Measurements from ENCODE around the gene F13B.
"Not testable (repeated sequence)": the region's sequence is repeated elsewhere in the genome, so short reads cannot be mapped to it uniquely, and the experiment has no call there.

F13B gene

GRCh38 chr1:197017558-197018146, 49.4 kb downstream of the F13B start:
- Histone ChIP-seq H3K27ac (ENCODE audit: low read depth, low read length) (no peak overlapping the region), H3K4me3 (ENCODE audit: low read depth in 1 of 2, low read length in 2 of 2) (no peak overlapping the region)

GRCh38 chr1:197016751-197017150, 50.3 kb downstream of the F13B start:
- Histone ChIP-seq H3K4me1 (ENCODE audit: control insufficient read depth in 1 of 2, insufficient read depth in 2 of 2, low read length in 2 of 2) (no peaks in the 10 kb centered on the region), H3K9ac (ENCODE audit: low read depth in 1 of 2, low read length in 2 of 2) (no peak overlapping the region)

More at GRCh38 chr1:197017558-197018146, 49.4 kb downstream of the F13B start:
- Histone ChIP-seq H3K9ac (ENCODE audit: low read depth in 1 of 2, low read length in 2 of 2) (no peak overlapping the region), H3K9me3 (ENCODE audit: control insufficient read depth in 1 of 2, low read length in 2 of 2) (no peaks in the 10 kb centered on the region), H3K36me3 (ENCODE audit: control insufficient read depth in 1 of 2, insufficient read depth in 2 of 2, low read length in 2 of 2) (no peaks in the 10 kb centered on the region), H3K4me1 (ENCODE audit: control insufficient read depth in 1 of 2, insufficient read depth in 2 of 2, low read length in 2 of 2) (no peaks in the 10 kb centered on the region), H3K27me3 (ENCODE audit: control insufficient read depth in 1 of 2, insufficient read depth in 2 of 2, low read length in 2 of 2) (no peaks in the 10 kb centered on the region)

GRCh38 chr1:197013234-197013633, 53.8 kb downstream of the F13B start:
- Histone ChIP-seq H3K9ac (ENCODE audit: low read depth in 1 of 2, low read length in 2 of 2) (no peak overlapping the region), H3K9me3 (ENCODE audit: control insufficient read depth in 1 of 2, low read length in 2 of 2) (peaks cover 0 to 6% of the 10 kb centered on the region in 2 donors), H3K27me3 (ENCODE audit: control insufficient read depth in 1 of 2, insufficient read depth in 2 of 2, low read length in 2 of 2) (no peaks in the 10 kb centered on the region), H3K4me1 (ENCODE audit: control insufficient read depth in 1 of 2, insufficient read depth in 2 of 2, low read length in 2 of 2) (no peaks in the 10 kb centered on the region), H3K36me3 (ENCODE audit: control insufficient read depth in 1 of 2, insufficient read depth in 2 of 2, low read length in 2 of 2) (no peaks in the 10 kb centered on the region), H3K4me3 (ENCODE audit: low read depth in 1 of 2, low read length in 2 of 2) (no peak overlapping the region), H3K27ac (ENCODE audit: low read depth, low read length) (no peak overlapping the region)

More at GRCh38 chr1:197016751-197017150, 50.3 kb downstream of the F13B start:
- H3K27me3 ChIP-seq (ENCODE audit: control insufficient read depth in 1 of 2, insufficient read depth in 2 of 2, low read length in 2 of 2): no peaks in the 10 kb centered on the region
- no peak overlapping the region for H3K4me3 ChIP-seq (ENCODE audit: low read depth in 1 of 2, low read length in 2 of 2)
- H3K36me3 ChIP-seq (ENCODE audit: control insufficient read depth in 1 of 2, insufficient read depth in 2 of 2, low read length in 2 of 2): no peaks in the 10 kb centered on the region
- H3K27ac ChIP-seq (ENCODE audit: low read depth, low read length): no peak overlapping the region
- peaks cover 0 to 1% of the 10 kb centered on the region in 2 donors for H3K9me3 ChIP-seq (ENCODE audit: control insufficient read depth in 1 of 2, low read length in 2 of 2)

GRCh38 chr1:197011614-197012013, 55.4 kb downstream of the F13B start:
- no peaks in the 10 kb centered on the region for H3K4me1 ChIP-seq (ENCODE audit: control insufficient read depth in 1 of 2, insufficient read depth in 2 of 2, low read length in 2 of 2)
- no peak overlapping the region for H3K9ac ChIP-seq (ENCODE audit: low read depth in 1 of 2, low read length in 2 of 2)
- H3K4me3 ChIP-seq (ENCODE audit: low read depth in 1 of 2, low read length in 2 of 2): no peak overlapping the region
- H3K36me3 ChIP-seq (ENCODE audit: control insufficient read depth in 1 of 2, insufficient read depth in 2 of 2, low read length in 2 of 2): no peaks in the 10 kb centered on the region
- no peaks in the 10 kb centered on the region for H3K27me3 ChIP-seq (ENCODE audit: control insufficient read depth in 1 of 2, insufficient read depth in 2 of 2, low read length in 2 of 2)
- H3K9me3 ChIP-seq (ENCODE audit: control insufficient read depth in 1 of 2, low read length in 2 of 2): peaks cover 0 to 6% of the 10 kb centered on the region in 2 donors
- H3K27ac ChIP-seq (ENCODE audit: low read depth, low read length): no peak overlapping the region

GRCh38 chr1:197008861-197009260, 58.2 kb downstream of the F13B start:
- H3K27me3 ChIP-seq (ENCODE audit: control insufficient read depth in 1 of 2, insufficient read depth in 2 of 2, low read length in 2 of 2): no peaks in the 10 kb centered on the region
- H3K4me3 ChIP-seq (ENCODE audit: low read depth in 1 of 2, low read length in 2 of 2): no peak overlapping the region
- H3K4me1 ChIP-seq (ENCODE audit: control insufficient read depth in 1 of 2, insufficient read depth in 2 of 2, low read length in 2 of 2): no peaks in the 10 kb centered on the region
- no peaks in the 10 kb centered on the region for H3K36me3 ChIP-seq (ENCODE audit: control insufficient read depth in 1 of 2, insufficient read depth in 2 of 2, low read length in 2 of 2)
- no peak overlapping the region for H3K27ac ChIP-seq (ENCODE audit: low read depth, low read length)
- peaks cover 0 to 6% of the 10 kb centered on the region in 2 donors for H3K9me3 ChIP-seq (ENCODE audit: control insufficient read depth in 1 of 2, low read length in 2 of 2)
- H3K9ac ChIP-seq (ENCODE audit: low read depth in 1 of 2, low read length in 2 of 2): no peak overlapping the region

- Histone ChIP-seq H3K9ac (ENCODE audit: low read depth in 1 of 2, low read length in 2 of 2) (no peak overlapping the region), H3K27me3 (ENCODE audit: control insufficient read depth in 1 of 2, insufficient read depth in 2 of 2, low read length in 2 of 2) (no peaks in the 10 kb centered on the region), H3K4me3 (ENCODE audit: low read depth in 1 of 2, low read length in 2 of 2) (no peak overlapping the region), H3K4me1 (ENCODE audit: control insufficient read depth in 1 of 2, insufficient read depth in 2 of 2, low read length in 2 of 2) (no peaks in the 10 kb centered on the region), H3K9me3 (ENCODE audit: control insufficient read depth in 1 of 2, low read length in 2 of 2) (no peaks in the 10 kb centered on the region), H3K36me3 (ENCODE audit: control insufficient read depth in 1 of 2, insufficient read depth in 2 of 2, low read length in 2 of 2) (no peaks in the 10 kb centered on the region), H3K27ac (ENCODE audit: low read depth, low read length) (no peak overlapping the region)
These were observed 63.9 kb downstream of the F13B start for GRCh38 chr1:197003132-197003531.

- Histone ChIP-seq H3K27me3 (ENCODE audit: control insufficient read depth in 1 of 2, insufficient read depth in 2 of 2, low read length in 2 of 2) (no peaks in the 10 kb centered on the region), H3K27ac (ENCODE audit: low read depth, low read length) (no peak overlapping the region), H3K9ac (ENCODE audit: low read depth in 1 of 2, low read length in 2 of 2) (no peak overlapping the region), H3K36me3 (ENCODE audit: control insufficient read depth in 1 of 2, insufficient read depth in 2 of 2, low read length in 2 of 2) (no peaks in the 10 kb centered on the region), H3K9me3 (ENCODE audit: control insufficient read depth in 1 of 2, low read length in 2 of 2) (no peaks in the 10 kb centered on the region), H3K4me1 (ENCODE audit: control insufficient read depth in 1 of 2, insufficient read depth in 2 of 2, low read length in 2 of 2) (no peaks in the 10 kb centered on the region), H3K4me3 (ENCODE audit: low read depth in 1 of 2, low read length in 2 of 2) (no peak overlapping the region)
These were observed 65.2 kb downstream of the F13B start for GRCh38 chr1:197001828-197002227.

- Histone ChIP-seq H3K9me3 (ENCODE audit: control insufficient read depth in 1 of 2, low read length in 2 of 2) (no peaks in the 10 kb centered on the region), H3K4me3 (ENCODE audit: low read depth in 1 of 2, low read length in 2 of 2) (no peak overlapping the region), H3K36me3 (ENCODE audit: control insufficient read depth in 1 of 2, insufficient read depth in 2 of 2, low read length in 2 of 2) (no peaks in the 10 kb centered on the region), H3K4me1 (ENCODE audit: control insufficient read depth in 1 of 2, insufficient read depth in 2 of 2, low read length in 2 of 2) (no peaks in the 10 kb centered on the region), H3K9ac (ENCODE audit: low read depth in 1 of 2, low read length in 2 of 2) (no peak overlapping the region), H3K27me3 (ENCODE audit: control insufficient read depth in 1 of 2, insufficient read depth in 2 of 2, low read length in 2 of 2) (no peaks in the 10 kb centered on the region), H3K27ac (ENCODE audit: low read depth, low read length) (no peak overlapping the region)
These were observed 69.6 kb downstream of the F13B start for GRCh38 chr1:196997423-196997822.

- no peak overlapping the region for H3K4me3 ChIP-seq (ENCODE audit: low read depth in 1 of 2, low read length in 2 of 2)
- no peaks in the 10 kb centered on the region for H3K27me3 ChIP-seq (ENCODE audit: control insufficient read depth in 1 of 2, insufficient read depth in 2 of 2, low read length in 2 of 2)
- H3K27ac ChIP-seq (ENCODE audit: low read depth, low read length): no peak overlapping the region
- H3K4me1 ChIP-seq (ENCODE audit: control insufficient read depth in 1 of 2, insufficient read depth in 2 of 2, low read length in 2 of 2): no peaks in the 10 kb centered on the region
- no peak overlapping the region for H3K9ac ChIP-seq (ENCODE audit: low read depth in 1 of 2, low read length in 2 of 2)
- H3K9me3 ChIP-seq (ENCODE audit: control insufficient read depth in 1 of 2, low read length in 2 of 2): no peaks in the 10 kb centered on the region
- no peaks in the 10 kb centered on the region for H3K36me3 ChIP-seq (ENCODE audit: control insufficient read depth in 1 of 2, insufficient read depth in 2 of 2, low read length in 2 of 2)
These were observed 73.1 kb downstream of the F13B start for GRCh38 chr1:196993916-196994315.

GRCh38 chr1:196991919-196992651, 75.0 kb downstream of the F13B start:
- not testable (repeated sequence) for H3K4me3 ChIP-seq (ENCODE audit: low read depth in 1 of 2, low read length in 2 of 2); H3K4me1 ChIP-seq (ENCODE audit: control insufficient read depth in 1 of 2, insufficient read depth in 2 of 2, low read length in 2 of 2); H3K36me3 ChIP-seq (ENCODE audit: control insufficient read depth in 1 of 2, insufficient read depth in 2 of 2, low read length in 2 of 2); H3K27me3 ChIP-seq (ENCODE audit: control insufficient read depth in 1 of 2, insufficient read depth in 2 of 2, low read length in 2 of 2); H3K9me3 ChIP-seq (ENCODE audit: control insufficient read depth in 1 of 2, low read length in 2 of 2); H3K9ac ChIP-seq (ENCODE audit: low read depth in 1 of 2, low read length in 2 of 2); H3K27ac ChIP-seq (ENCODE audit: low read depth, low read length)

Measured in duodenal mucosa (tissue), 2 donors.